GM23248 (cell line): Measurements from ENCODE around the gene SLC1A2.

Experiments used
- EZH2 ChIP-seq: fragments of 200-600 bp; sonication (generic); IDR thresholded peaks from 2 replicates; pipeline ENCODE4 v1.6.1; 2018; ENCODE audit warnings: antibody characterized with exemption, mild to moderate bottlenecking; ENCODE audit not compliant: insufficient read depth, poor library complexity, severe bottlenecking
- EZH2phosphoT487 ChIP-seq: fragments of 200-600 bp; sonication (generic); IDR thresholded peaks from 2 replicates; pipeline ENCODE4 v1.6.1; 2018; ENCODE audit warnings: antibody characterized with exemption, moderate library complexity, mild to moderate bottlenecking, low read depth; ENCODE audit not compliant: insufficient read depth

GRCh38 chr11:35233518-35233917, 185.8 kb downstream of the SLC1A2 start:
- TF ChIP-seq EZH2 (no peak), EZH2phosphoT487 (no peak)
